SU-DHL-6 (cell line): ENCODE data around the gene TRMT44.

Experiments used
- H2AFZ ChIP-seq: fragments of 200-600 bp; sonication (generic); 2 replicates; pipeline ENCODE4 v1.6.1; 2014; ENCODE audit warnings: low read depth, mild to moderate bottlenecking, moderate library complexity, mixed read lengths, antibody characterized with exemption, low read length; ENCODE audit not compliant: severe bottlenecking
- H3F3A ChIP-seq: fragments of 200-600 bp; shearing (Covaris generic); 2 replicates; pipeline ENCODE4 v1.6.0; 2016; ENCODE audit warnings: antibody characterized with exemption, mild to moderate bottlenecking; ENCODE audit not compliant: insufficient read depth
- H3K27ac ChIP-seq: fragments of 200-600 bp; sonication (generic); 2 replicates; pipeline ENCODE4 v1.5.1; 2016; ENCODE audit warnings: low read depth, mild to moderate bottlenecking, low read length, moderate library complexity, mixed read lengths
- H3K27me3 ChIP-seq: fragments of 200-600 bp; sonication (generic), shearing (Covaris generic); 2 replicates; pipeline ENCODE4 v1.6.0; 2014; ENCODE audit warnings: mild to moderate bottlenecking, low read length
- H3K36me3 ChIP-seq: fragments of 200-600 bp; sonication (generic); 2 replicates; pipeline ENCODE4 v1.6.1; 2014; ENCODE audit warnings: mild to moderate bottlenecking, low read length, mixed read lengths
- H3K4me2 ChIP-seq: fragments of 300-600, 200-600 bp; shearing (Covaris generic), sonication (generic); 2 replicates; pipeline ENCODE4 v1.6.0; 2014; ENCODE audit warnings: low read length, low read depth, mild to moderate bottlenecking; ENCODE audit not compliant: poor library complexity, severe bottlenecking
- H3K4me3 ChIP-seq: fragments of 200-600 bp; sonication (generic); 2 replicates; pipeline ENCODE4 v1.5.1; 2014; ENCODE audit warnings: antibody characterized with exemption, low read length, mild to moderate bottlenecking, mixed read lengths; ENCODE audit not compliant: insufficient read depth, poor library complexity, severe bottlenecking
- H3K79me2 ChIP-seq: fragments of 200-600 bp; sonication (generic); 2 replicates; pipeline ENCODE4 v1.6.1; 2014; ENCODE audit warnings: mild to moderate bottlenecking, low read length, moderate library complexity; ENCODE audit not compliant: insufficient read depth
- H3K9ac ChIP-seq: fragments of 200-600 bp; sonication (generic); 2 replicates; pipeline ENCODE4 v1.7.0; 2014; ENCODE audit warnings: mild to moderate bottlenecking, low read length
- H3K9me2 ChIP-seq: fragments of 200-600 bp; sonication (generic); replicated peaks from 2 replicates; pipeline ENCODE4 v1.6.1; 2014; ENCODE audit warnings: low read length; ENCODE audit not compliant: insufficient read depth
- H3K9me3 ChIP-seq: fragments of 200-600 bp; sonication (generic); 2 replicates; pipeline ENCODE4 v1.6.1; 2014; ENCODE audit warnings: low read length, mixed read lengths; ENCODE audit not compliant: insufficient read depth
- H4K20me1 ChIP-seq: fragments of 200-600 bp; sonication (generic); 2 replicates; pipeline ENCODE4 v1.6.1; 2014; ENCODE audit warnings: low read depth, mild to moderate bottlenecking, antibody characterized with exemption, low read length, moderate library complexity, mixed read lengths
- CTCF ChIP-seq: fragments of 200-600 bp; sonication (generic); IDR thresholded peaks from one replicate; pipeline ENCODE4 v1.5.1; 2017; ENCODE audit warnings: antibody characterized with exemption, mild to moderate bottlenecking, low read length, moderate library complexity; ENCODE audit not compliant: insufficient read depth, poor library complexity, severe bottlenecking
- EZH2phosphoT487 ChIP-seq: fragments of 200-600 bp; sonication (generic), shearing (Covaris generic); conservative IDR thresholded peaks from 2 replicates; pipeline ENCODE4 v1.6.1; 2018; ENCODE audit warnings: mild to moderate bottlenecking, antibody characterized with exemption, low read length, moderate library complexity, mixed read lengths

Gene TRMT44

GRCh38 chr4:8523766-8524165 lies 83.2 kb downstream of the TRMT44 start:
- H3K27me3 ChIP-seq = no peaks in the 10 kb centered on the region
- H3K36me3 ChIP-seq = no peaks in the 10 kb centered on the region
- H3K9me2 ChIP-seq = no peaks in the 10 kb centered on the region
- H3K9ac ChIP-seq = no peak overlapping the region
- H4K20me1 ChIP-seq = no peaks in the 10 kb centered on the region
- no peaks in the 10 kb centered on the region for H3F3A ChIP-seq
- no peak overlapping the region for H2AFZ ChIP-seq
- no peaks in the 10 kb centered on the region for H3K9me3 ChIP-seq
- no peak overlapping the region for H3K4me2 ChIP-seq
- H3K79me2 ChIP-seq = no peaks in the 10 kb centered on the region
- no peak for TF ChIP-seq EZH2phosphoT487
- no peak for TF ChIP-seq CTCF
- H3K27ac ChIP-seq = no peak overlapping the region
- H3K4me3 ChIP-seq = no peak overlapping the region

- Histone ChIP-seq H3K79me2 (no peaks in the 10 kb centered on the region), H3K9me3 (no peaks in the 10 kb centered on the region), H3K27me3 (no peaks in the 10 kb centered on the region), H3K27ac (no peak overlapping the region), H3K9ac (no peak overlapping the region), H3K4me3 (no peak overlapping the region), H2AFZ (no peak overlapping the region), H3K9me2 (no peaks in the 10 kb centered on the region), H3K4me2 (no peak overlapping the region), H3K36me3 (no peaks in the 10 kb centered on the region), H4K20me1 (no peaks in the 10 kb centered on the region), H3F3A (no peaks in the 10 kb centered on the region)
- no peak for TF ChIP-seq EZH2phosphoT487
- no peak for TF ChIP-seq CTCF
Measured at GRCh38 chr4:8524595-8525382, 84.2 kb downstream of the TRMT44 start.

GRCh38 chr4:8525383-8526120 lies 85.0 kb downstream of the TRMT44 start:
- Histone ChIP-seq H3K27me3 (no peaks in the 10 kb centered on the region), H2AFZ (no peak overlapping the region), H3K9ac (no peak overlapping the region), H3K79me2 (no peaks in the 10 kb centered on the region), H3F3A (no peaks in the 10 kb centered on the region), H3K4me2 (no peak overlapping the region), H3K9me2 (no peaks in the 10 kb centered on the region), H3K27ac (no peak overlapping the region), H3K4me3 (no peak overlapping the region), H4K20me1 (no peaks in the 10 kb centered on the region), H3K36me3 (no peaks in the 10 kb centered on the region), H3K9me3 (no peaks in the 10 kb centered on the region)
- no peak for TF ChIP-seq CTCF
- TF ChIP-seq EZH2phosphoT487 = no peak
